ENCODE results near the gene CST3. TPM values are rescaled to one million over a fixed set of nuclear protein-coding genes. Genes with fewer than 3 reads are reported as not detected.
"Not testable (repeated sequence)": the region's sequence is repeated elsewhere in the genome, so short reads cannot be mapped to it uniquely, and the experiment has no call there.

The CST3 gene
- total RNA-seq, 1 donor from 2014 or later = 291 TPM

DNA sequence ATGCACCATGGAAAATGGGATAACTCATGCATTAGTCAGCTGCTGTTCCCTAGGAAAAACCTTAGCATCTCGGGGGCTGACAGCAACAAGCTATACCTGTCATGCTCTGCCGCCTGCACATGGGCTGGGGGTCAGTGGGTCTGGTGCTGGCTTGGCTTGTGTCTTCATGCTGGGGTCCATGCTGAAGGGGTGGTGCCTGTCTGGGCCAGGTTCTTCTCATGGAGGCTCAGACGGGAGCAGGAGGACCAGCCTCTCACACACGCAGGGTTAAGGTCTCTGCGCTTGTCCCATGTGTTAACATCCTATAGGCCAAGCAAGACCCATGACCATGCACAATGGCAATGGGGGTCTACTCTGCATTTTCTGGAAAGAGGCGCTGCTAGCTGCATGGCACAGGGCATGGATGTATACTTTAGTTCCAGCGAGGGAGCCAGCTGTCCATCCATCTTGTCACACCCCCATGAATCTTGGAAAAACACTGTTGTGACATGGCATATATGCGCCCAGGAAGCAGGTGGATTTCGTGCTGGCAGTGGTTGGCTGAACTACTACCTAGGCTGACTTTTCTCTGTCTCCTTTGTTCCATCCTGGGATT is 24.6 kb upstream of the CST3 start:
- no peaks in the 10 kb centered on the region for H3K36me3 Mint-ChIP-seq
- H3K9me3 Mint-ChIP-seq = no peaks in the 10 kb centered on the region
- TF ChIP-seq, protein P1, sequence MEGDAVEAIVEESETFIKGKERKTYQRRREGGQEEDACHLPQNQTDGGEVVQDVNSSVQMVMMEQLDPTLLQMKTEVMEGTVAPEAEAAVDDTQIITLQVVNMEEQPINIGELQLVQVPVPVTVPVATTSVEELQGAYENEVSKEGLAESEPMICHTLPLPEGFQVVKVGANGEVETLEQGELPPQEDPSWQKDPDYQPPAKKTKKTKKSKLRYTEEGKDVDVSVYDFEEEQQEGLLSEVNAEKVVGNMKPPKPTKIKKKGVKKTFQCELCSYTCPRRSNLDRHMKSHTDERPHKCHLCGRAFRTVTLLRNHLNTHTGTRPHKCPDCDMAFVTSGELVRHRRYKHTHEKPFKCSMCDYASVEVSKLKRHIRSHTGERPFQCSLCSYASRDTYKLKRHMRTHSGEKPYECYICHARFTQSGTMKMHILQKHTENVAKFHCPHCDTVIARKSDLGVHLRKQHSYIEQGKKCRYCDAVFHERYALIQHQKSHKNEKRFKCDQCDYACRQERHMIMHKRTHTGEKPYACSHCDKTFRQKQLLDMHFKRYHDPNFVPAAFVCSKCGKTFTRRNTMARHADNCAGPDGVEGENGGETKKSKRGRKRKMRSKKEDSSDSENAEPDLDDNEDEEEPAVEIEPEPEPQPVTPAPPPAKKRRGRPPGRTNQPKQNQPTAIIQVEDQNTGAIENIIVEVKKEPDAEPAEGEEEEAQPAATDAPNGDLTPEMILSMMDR (conservative IDR thresholded peaks at IDR 0.05) = no peak
- no peak for DNase-seq (ENCODE audit: extremely low spot score, unreplicated experiment)
- H3K27me3 Mint-ChIP-seq = peaks cover 3% of the 10 kb centered on the region
- H3K4me3 Mint-ChIP-seq = no peak overlapping the region
- no peak overlapping the region for H3K27ac Mint-ChIP-seq
- peaks cover 12% of the 10 kb centered on the region for H3K4me1 Mint-ChIP-seq (ENCODE audit: unreplicated experiment)

DNA sequence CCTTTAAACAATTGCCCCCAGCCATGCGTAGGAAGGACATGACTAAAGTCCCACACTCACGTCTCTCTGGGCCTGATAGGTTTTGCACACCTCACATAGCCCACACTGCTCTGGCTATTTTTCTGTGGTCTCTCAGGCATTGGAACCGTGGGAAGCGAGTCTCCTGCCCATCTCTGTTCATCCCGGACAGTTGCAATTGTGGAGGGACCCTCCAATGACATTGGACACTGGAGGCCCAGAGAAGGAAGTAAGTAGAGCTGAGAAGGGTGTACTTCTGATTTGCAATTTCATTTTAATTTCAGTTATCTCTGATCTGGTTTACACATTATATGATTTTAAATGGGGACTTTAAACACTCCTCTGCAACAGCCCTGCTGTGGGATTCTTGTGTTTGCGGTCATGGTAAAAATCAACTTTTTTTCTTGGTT is 23.3 kb upstream of the CST3 start:
- Mint-ChIP-seq H3K4me1 (ENCODE audit: unreplicated experiment) (peaks cover 12% of the 10 kb centered on the region), H3K4me3 (no peak overlapping the region), H3K9me3 (no peaks in the 10 kb centered on the region), H3K27me3 (peaks cover 3% of the 10 kb centered on the region), H3K36me3 (no peaks in the 10 kb centered on the region), H3K27ac (peak overlapping the region; percentile 44)
- TF ChIP-seq, protein P1 (conservative IDR thresholded peaks at IDR 0.05) = no peak
- no peak for DNase-seq (ENCODE audit: extremely low spot score, unreplicated experiment)

DNA sequence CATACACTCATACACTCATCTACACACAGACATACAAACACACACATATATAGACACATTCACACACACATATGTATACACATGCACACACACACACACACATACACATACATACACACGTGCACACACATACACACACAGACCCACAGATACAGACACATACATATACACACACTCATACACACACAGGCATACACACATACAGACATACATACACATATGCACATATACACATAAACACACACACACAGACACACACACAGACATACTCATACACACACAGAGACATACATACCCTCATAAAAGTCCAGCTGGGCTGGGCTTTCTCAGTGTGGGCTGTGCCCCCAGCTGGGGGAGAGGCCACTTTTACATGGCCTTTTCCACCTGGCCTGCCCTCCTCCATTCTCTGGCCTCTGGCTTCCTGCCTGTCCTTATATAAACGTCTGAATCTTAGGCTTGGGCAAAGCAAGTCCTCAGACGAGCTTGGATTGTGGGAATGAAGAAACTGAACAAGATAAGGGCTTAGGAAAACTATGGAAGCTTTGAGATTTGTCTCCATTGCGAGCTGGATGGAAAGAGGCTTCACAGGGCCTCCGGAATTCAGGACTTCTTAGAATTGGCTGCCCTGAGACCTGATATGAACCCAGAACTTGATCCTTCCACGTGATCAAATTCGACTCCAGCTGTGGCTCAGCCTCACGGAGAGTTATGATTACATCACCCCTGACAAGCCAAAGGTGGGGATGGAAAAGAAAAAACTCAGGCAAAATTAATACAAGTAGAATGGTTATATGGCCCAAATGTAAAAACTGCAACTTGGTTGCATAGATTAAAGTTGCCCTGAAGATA is 22.5 kb upstream of the CST3 start:
- Mint-ChIP-seq H3K27me3 (peaks cover 3% of the 10 kb centered on the region), H3K4me3 (peak overlapping the region; percentile 7), H3K9me3 (no peaks in the 10 kb centered on the region), H3K27ac (no peak overlapping the region), H3K4me1 (ENCODE audit: unreplicated experiment) (peaks cover 12% of the 10 kb centered on the region), H3K36me3 (no peaks in the 10 kb centered on the region)
- DNase-seq (ENCODE audit: extremely low spot score, unreplicated experiment) = no peak
- TF ChIP-seq, protein P1 (conservative IDR thresholded peaks at IDR 0.05) = no peak

DNA sequence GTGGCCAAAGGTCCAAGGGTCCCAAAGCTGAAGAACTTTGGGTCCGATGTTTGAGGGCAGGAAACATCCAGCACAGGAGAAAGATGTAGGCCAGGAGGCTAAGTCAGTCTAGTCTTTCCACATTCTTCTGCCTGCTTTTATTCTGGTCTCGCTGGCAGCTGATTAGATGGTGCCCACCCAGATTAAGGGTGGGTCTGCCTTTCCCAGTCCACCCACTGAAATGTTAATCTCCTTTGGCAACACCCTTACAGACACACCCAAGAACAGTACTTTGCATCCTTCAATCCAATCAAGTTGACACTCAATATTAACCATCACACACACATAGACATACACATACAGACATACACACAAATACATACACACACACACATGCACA is 21.8 kb upstream of the CST3 start:
- not testable (repeated sequence) for H3K27ac Mint-ChIP-seq; H3K36me3 Mint-ChIP-seq; H3K9me3 Mint-ChIP-seq; DNase-seq (ENCODE audit: extremely low spot score, unreplicated experiment); H3K27me3 Mint-ChIP-seq
- peak overlapping the region; percentile 7 for H3K4me3 Mint-ChIP-seq
- peaks cover 12% of the 10 kb centered on the region for H3K4me1 Mint-ChIP-seq (ENCODE audit: unreplicated experiment)

DNA sequence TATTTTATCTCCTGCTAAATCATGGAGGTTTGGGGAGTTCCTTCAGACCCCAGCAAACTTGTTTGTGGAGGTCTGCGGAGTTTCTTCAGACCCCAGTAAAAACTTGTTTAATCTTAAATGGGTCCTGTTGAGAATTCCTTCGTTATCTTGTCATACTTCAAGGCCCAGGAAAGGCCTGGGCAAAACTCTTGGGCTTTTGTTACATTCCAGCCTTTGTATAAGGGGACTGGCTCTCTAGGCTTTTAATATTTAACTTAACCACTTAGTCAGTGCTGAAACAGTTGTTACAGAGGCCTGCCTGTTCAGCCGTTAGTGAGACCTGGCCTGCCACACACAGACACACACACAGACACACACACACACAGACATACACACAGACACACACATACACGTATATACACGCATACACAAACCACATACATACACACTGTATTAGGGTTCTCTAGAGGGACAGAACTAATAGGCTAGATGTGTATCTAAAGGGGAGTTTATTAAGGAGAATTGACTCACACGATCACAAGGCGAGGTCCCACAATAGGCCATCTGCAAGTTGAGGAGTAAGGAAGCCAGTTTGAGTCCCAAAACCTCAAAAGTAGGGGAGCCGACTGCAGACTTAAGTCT is 21.3 kb upstream of the CST3 start:
- H3K4me3 Mint-ChIP-seq = peak overlapping the region; percentile 39
- H3K36me3 Mint-ChIP-seq = no peaks in the 10 kb centered on the region
- H3K9me3 Mint-ChIP-seq = no peaks in the 10 kb centered on the region
- no peak for DNase-seq (ENCODE audit: extremely low spot score, unreplicated experiment)
- H3K27me3 Mint-ChIP-seq = peaks cover 3% of the 10 kb centered on the region
- TF ChIP-seq, protein P1 (conservative IDR thresholded peaks at IDR 0.05) = no peak
- peak overlapping the region; percentile 75 for H3K27ac Mint-ChIP-seq
- H3K4me1 Mint-ChIP-seq (ENCODE audit: unreplicated experiment) = peaks cover 12% of the 10 kb centered on the region

DNA sequence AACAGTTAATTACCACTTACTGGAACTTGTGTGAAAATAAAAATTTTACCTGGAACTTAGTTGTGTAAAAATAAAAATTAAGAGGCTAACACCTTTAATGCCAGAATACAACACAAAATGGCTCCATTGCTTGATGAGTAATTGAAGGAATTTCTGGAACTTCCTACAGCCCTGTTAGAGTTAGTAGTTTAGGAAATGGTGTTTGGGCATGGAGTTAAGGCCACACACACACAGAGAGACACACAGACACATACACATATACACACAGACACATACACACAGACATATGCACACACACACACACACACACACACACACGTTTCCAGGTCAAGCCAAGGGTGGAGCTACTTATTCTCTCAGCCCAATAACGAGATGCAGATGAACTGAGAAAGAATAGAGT is 20.6 kb upstream of the CST3 start:
- Mint-ChIP-seq H3K4me1 (ENCODE audit: unreplicated experiment) (peaks cover 12% of the 10 kb centered on the region), H3K9me3 (no peaks in the 10 kb centered on the region), H3K27me3 (peaks cover 3% of the 10 kb centered on the region), H3K4me3 (no peak overlapping the region), H3K36me3 (no peaks in the 10 kb centered on the region), H3K27ac (no peak overlapping the region)
- TF ChIP-seq, protein P1 (conservative IDR thresholded peaks at IDR 0.05) = no peak
- DNase-seq (ENCODE audit: extremely low spot score, unreplicated experiment) = no peak
